Neutrophil (primary cell): Measurements from ENCODE around the gene TIPARP.
A peak's percentile ranks its signal among the peaks of the same experiment; 100 is the strongest.

ENCODE experiments used
- H3K27ac ChIP-seq: fragments of 200-600 bp; sonication (generic); 2 replicates; pipeline ENCODE4 v1.5.1; 2016; ENCODE audit warnings: mild to moderate bottlenecking, moderate library complexity
- H3K27me3 ChIP-seq: fragments of 200-600 bp; sonication (generic); 2 replicates; pipeline ENCODE4 v1.6.0; 2016; ENCODE audit warnings: mild to moderate bottlenecking
- H3K36me3 ChIP-seq: fragments of 200-600 bp; sonication (generic); 2 replicates; pipeline ENCODE4 v1.5.1; 2017
- H3K4me1 ChIP-seq, 2 experiments: fragments of 200-600 bp in 1 of 2; sonication (generic) in 1 of 2; 1 replicate in 1 of 2; 2 replicates in 1 of 2; pipeline versions ENCODE4 v1.5.1 to v1.6.1; 2013 to 2016; ENCODE audit warnings: low read depth in 1 of 2, low read length in 1 of 2, mild to moderate bottlenecking in 1 of 2, moderate library complexity in 1 of 2; ENCODE audit not compliant: control insufficient read depth in 1 of 2, insufficient read depth in 1 of 2
- H3K4me3 ChIP-seq, 2 experiments: fragments of 200-600 bp in 1 of 2; sonication (generic) in 1 of 2; 1 replicate in 1 of 2; 2 replicates in 1 of 2; pipeline ENCODE4 v1.5.1; 2013 to 2016; ENCODE audit warnings: low read depth in 1 of 2, low read length in 1 of 2, mild to moderate bottlenecking in 1 of 2, moderate library complexity in 1 of 2
- H3K9me3 ChIP-seq: fragments of 200-600 bp; sonication (generic); 2 replicates; pipeline ENCODE4 v1.5.1; 2016
- CTCF ChIP-seq: fragments of 200-600 bp; sonication (generic); IDR thresholded peaks from 2 replicates; pipeline ENCODE4 v1.5.1; 2016; ENCODE audit warnings: antibody characterized with exemption

TIPARP gene

DNA sequence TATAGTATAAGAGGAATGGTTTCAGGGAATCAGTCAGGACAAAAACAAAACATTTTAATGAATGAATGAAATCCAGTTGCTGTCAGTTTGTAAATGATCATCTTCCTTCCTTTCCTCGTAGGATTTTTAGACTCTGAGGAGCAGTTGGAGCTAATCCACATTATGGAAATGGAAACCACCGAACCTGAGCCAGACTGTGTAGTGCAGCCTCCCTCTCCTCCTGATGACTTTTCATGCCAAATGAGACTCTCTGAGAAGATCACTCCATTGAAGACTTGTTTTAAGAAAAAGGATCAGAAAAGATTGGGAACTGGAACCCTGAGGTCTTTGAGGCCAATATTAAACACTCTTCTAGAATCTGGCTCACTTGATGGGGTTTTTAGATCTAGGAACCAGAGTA lies 3.1 kb downstream of the TIPARP start:
- no peaks in the 10 kb centered on the region for H3K27me3 ChIP-seq
- no peak overlapping the region for H3K4me3 ChIP-seq

DNA sequence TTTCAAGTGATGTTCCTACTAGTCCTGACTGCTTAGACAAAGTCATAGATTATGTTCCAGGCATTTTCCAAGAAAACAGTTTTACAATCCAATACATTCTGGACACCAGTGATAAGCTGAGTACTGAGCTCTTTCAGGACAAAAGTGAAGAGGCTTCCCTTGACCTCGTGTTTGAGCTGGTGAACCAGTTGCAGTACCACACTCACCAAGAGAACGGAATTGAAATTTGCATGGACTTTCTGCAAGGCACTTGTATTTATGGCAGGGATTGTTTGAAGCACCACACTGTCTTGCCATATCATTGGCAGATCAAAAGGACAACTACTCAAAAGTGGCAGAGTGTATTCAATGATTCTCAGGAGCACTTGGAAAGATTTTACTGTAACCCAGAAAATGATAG lies 3.8 kb downstream of the TIPARP start:
- Histone ChIP-seq H3K4me1 (peaks cover 49 to 68% of the 10 kb centered on the region in 2 experiments), H3K36me3 (peaks cover 11% of the 10 kb centered on the region), H3K27me3 (no peaks in the 10 kb centered on the region), H3K4me3 (no peak overlapping the region), H3K9me3 (no peaks in the 10 kb centered on the region), H3K27ac (no peak overlapping the region)
- no peak for TF ChIP-seq CTCF

More for the DNA sequence above, 3.1 kb downstream of the TIPARP start:
- Histone ChIP-seq H3K4me1 (peaks cover 50 to 63% of the 10 kb centered on the region in 2 experiments), H3K27ac (no peak overlapping the region), H3K9me3 (no peaks in the 10 kb centered on the region), H3K36me3 (peaks cover 11% of the 10 kb centered on the region)
- no peak for TF ChIP-seq CTCF

- H3K27me3 ChIP-seq = no peaks in the 10 kb centered on the region
- peaks cover 53 to 73% of the 10 kb centered on the region in 2 experiments for H3K4me1 ChIP-seq
- no peaks in the 10 kb centered on the region for H3K9me3 ChIP-seq
- no peak for TF ChIP-seq CTCF
- peaks cover 11% of the 10 kb centered on the region for H3K36me3 ChIP-seq
- H3K4me3 ChIP-seq = peak overlapping the region in 1 of 2 experiments; percentile 28
- peak overlapping the region; percentile 79 for H3K27ac ChIP-seq
Measured at GRCh38 chr3:156680243-156680914, 6.0 kb downstream of the TIPARP start.

GRCh38 chr3:156681002-156681401 lies 6.6 kb downstream of the TIPARP start:
- H3K27ac ChIP-seq = peak overlapping the region; percentile 79
- no peaks in the 10 kb centered on the region for H3K27me3 ChIP-seq
- peaks cover 53 to 73% of the 10 kb centered on the region in 2 experiments for H3K4me1 ChIP-seq
- peak overlapping the region; percentile 28 to 33 for H3K4me3 ChIP-seq
- no peaks in the 10 kb centered on the region for H3K9me3 ChIP-seq
- H3K36me3 ChIP-seq = peaks cover 11% of the 10 kb centered on the region
- TF ChIP-seq CTCF = no peak

- TF ChIP-seq CTCF = no peak
- peaks cover 11% of the 10 kb centered on the region for H3K36me3 ChIP-seq
- peaks cover 50 to 70% of the 10 kb centered on the region in 2 experiments for H3K4me1 ChIP-seq
- H3K9me3 ChIP-seq = no peaks in the 10 kb centered on the region
- H3K4me3 ChIP-seq = no peak overlapping the region
- no peak overlapping the region for H3K27ac ChIP-seq
- no peaks in the 10 kb centered on the region for H3K27me3 ChIP-seq
Measured at GRCh38 chr3:156682501-156682900, 8.1 kb downstream of the TIPARP start.
